ENCODE results near the gene ATM. TPM values are rescaled to one million over a fixed set of nuclear protein-coding genes. Genes with fewer than 3 reads are reported as not detected.
"Not testable (repeated sequence)": the region's sequence is repeated elsewhere in the genome, so short reads cannot be mapped to it uniquely, and the experiment has no call there.

Gene ATM
- total RNA-seq, 5 donors from 2014 or later (not counting 1 experiment from before 2014, with no cell fraction given): 376 to 547 (median 410) TPM

DNA sequence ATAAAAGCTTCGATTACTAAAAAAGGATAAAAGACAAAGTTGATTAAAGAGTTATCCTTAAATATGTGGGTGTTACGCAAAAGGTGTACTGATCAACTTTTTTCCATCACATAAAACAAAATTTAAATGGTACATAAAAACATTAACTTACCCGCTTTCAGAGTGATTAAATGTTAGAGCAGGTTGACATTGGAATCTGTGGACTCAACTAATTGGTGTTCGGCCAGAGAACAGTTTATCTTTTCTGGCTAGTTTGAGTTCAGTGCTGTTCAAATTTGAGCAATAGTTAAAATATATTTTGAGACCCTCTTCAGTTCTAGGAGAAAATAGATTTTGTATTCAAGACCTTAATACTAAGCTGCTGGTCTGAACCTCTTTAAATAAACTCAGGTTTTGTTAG is 56.1 kb downstream of the ATM start:
- CTCF ChIA-PET: no interaction called here
- Histone ChIP-seq H3K27ac (ENCODE audit: low read length) (no peak overlapping the region), H3K9me3 (no peaks in the 10 kb centered on the region), H3K4me1 (ENCODE audit: control insufficient read depth in 1 of 2, extremely low read depth in 1 of 2, insufficient read depth in 2 of 2, low read length in 2 of 2) (peaks cover 16% of the 10 kb centered on the region in 2 experiments), H3K27me3 (replicated peaks in 1 of 2; ENCODE audit: control insufficient read depth in 2 of 2, extremely low read depth in 1 of 2, insufficient read depth in 2 of 2, low read length in 1 of 2) (no peaks in the 10 kb centered on the region), H3K4me3 (ENCODE audit: control insufficient read depth in 1 of 2, extremely low read depth in 1 of 2, low read length in 1 of 2) (no peak overlapping the region), H3K36me3 (ENCODE audit: control insufficient read depth in 2 of 2, extremely low read depth in 1 of 2, insufficient read depth in 1 of 2, low read length in 1 of 2) (peaks cover 0 to 74% of the 10 kb centered on the region in 2 donors)
- ATAC-seq (replicated peaks in 1 of 4) (no peak), DNase-seq (no peak)
- Mint-ChIP-seq H3K4me3 (peak overlapping the region in 1 of 3 donors; percentile 47), H3K27ac (peak overlapping the region; percentile 72 to 88), H3K4me1 (peaks cover 67 to 74% (median 69%) of the 10 kb centered on the region in 3 donors), H3K36me3 (peaks cover 72% of the 10 kb centered on the region), H3K27me3 (no peaks in the 10 kb centered on the region), H3K9me3 (peaks cover 4 to 12% (median 12%) of the 10 kb centered on the region in 3 donors)
- POLR2A ChIA-PET: interaction anchor here (0.8 to 0.9 kb wide), 2 partner anchors 8 to 26 kb away, joined by 4 to 8 read pairs; no protein-coding TSS in a partner anchor
- WGBS (ENCODE audit: insufficient coverage): 100% methylated on average over 1 of the region's 4 CpGs

DNA sequence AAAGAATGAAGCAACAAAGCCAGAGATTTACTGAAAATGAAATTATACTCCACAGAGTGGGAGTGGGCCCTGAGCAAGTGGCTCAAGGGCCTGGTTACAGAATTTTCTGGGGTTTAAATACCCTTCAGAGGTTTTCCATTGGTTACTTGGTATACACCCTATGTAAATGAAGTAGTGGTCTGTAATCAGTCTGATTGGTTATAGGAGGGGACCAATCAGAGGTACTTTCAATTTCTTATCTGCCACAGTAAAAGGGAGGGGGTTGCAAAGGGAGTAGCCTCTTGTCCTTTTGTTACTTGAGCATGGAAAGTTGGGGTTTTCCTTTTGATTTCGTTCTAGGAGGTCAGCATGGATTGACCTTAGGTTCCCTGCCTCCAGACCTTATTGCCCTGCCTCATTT is 63.5 kb downstream of the ATM start:
- Histone ChIP-seq H3K4me3 (ENCODE audit: control insufficient read depth in 1 of 2, extremely low read depth in 1 of 2, low read length in 1 of 2) (no peak overlapping the region), H3K9me3 (no peaks in the 10 kb centered on the region), H3K36me3 (ENCODE audit: control insufficient read depth in 2 of 2, extremely low read depth in 1 of 2, insufficient read depth in 1 of 2, low read length in 1 of 2) (peaks cover 7 to 81% of the 10 kb centered on the region in 2 donors), H3K27me3 (replicated peaks in 1 of 2; ENCODE audit: control insufficient read depth in 2 of 2, extremely low read depth in 1 of 2, insufficient read depth in 2 of 2, low read length in 1 of 2) (no peaks in the 10 kb centered on the region), H3K4me1 (ENCODE audit: control insufficient read depth in 1 of 2, extremely low read depth in 1 of 2, insufficient read depth in 2 of 2, low read length in 2 of 2) (no peaks in the 10 kb centered on the region), H3K27ac (ENCODE audit: low read length) (no peak overlapping the region)
- H3K4me1 Mint-ChIP-seq: peaks cover 25 to 35% (median 29%) of the 10 kb centered on the region in 3 donors
- H3K4me3 Mint-ChIP-seq: no peak overlapping the region
- no peaks in the 10 kb centered on the region for H3K27me3 Mint-ChIP-seq
- POLR2A ChIA-PET: interaction anchor here in 1 of 2 donors (0.6 kb wide), 1 partner anchor 9 kb away, joined by 5 read pairs; no protein-coding TSS in a partner anchor
- no CpG with 5 or more reads among the region's 1 CpG for WGBS (ENCODE audit: insufficient coverage)
- peak in 1 of 35 experiments; percentile 10 for DNase-seq
- H3K9me3 Mint-ChIP-seq: no peaks in the 10 kb centered on the region
- peak overlapping the region in 1 of 2 donors; percentile 32 for H3K27ac Mint-ChIP-seq
- CTCF ChIA-PET: interaction anchor here in 1 of 2 donors (0.7 kb wide), 1 partner anchor 310 kb away, joined by 5 read pairs; no protein-coding TSS in a partner anchor
- ATAC-seq (replicated peaks in 1 of 4): peak in 1 of 4 experiments; percentile 79
- H3K36me3 Mint-ChIP-seq: peaks cover 51% of the 10 kb centered on the region

DNA sequence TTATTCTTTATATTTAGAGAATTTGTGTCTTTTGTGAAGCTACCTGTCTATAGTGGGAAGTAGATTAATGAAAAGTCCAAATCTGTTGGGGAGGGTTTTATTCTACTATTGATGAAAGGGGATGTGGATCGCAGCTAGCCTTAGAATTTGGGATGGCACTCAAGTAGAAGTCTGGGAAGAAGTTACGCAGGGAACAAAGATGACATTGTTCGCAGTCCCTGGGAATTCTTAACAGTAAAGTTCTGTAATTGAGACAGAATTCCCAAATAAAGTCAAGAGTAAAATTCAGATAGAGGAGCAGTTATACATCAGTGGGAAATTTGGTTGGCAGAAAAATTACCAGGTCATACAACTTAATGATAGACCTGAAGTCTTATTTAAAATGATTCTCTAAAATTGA is 64.1 kb downstream of the ATM start:
- no peak overlapping the region for H3K4me3 Mint-ChIP-seq
- no peak overlapping the region for H3K4me3 ChIP-seq (ENCODE audit: control insufficient read depth in 1 of 2, extremely low read depth in 1 of 2, low read length in 1 of 2)
- no peaks in the 10 kb centered on the region for H3K27me3 ChIP-seq (replicated peaks in 1 of 2; ENCODE audit: control insufficient read depth in 2 of 2, extremely low read depth in 1 of 2, insufficient read depth in 2 of 2, low read length in 1 of 2)
- peak overlapping the region; percentile 32 to 60 for H3K27ac Mint-ChIP-seq
- no peak overlapping the region for H3K27ac ChIP-seq (ENCODE audit: low read length)
- peaks cover 31 to 38% (median 33%) of the 10 kb centered on the region in 3 donors for H3K4me1 Mint-ChIP-seq
- H3K27me3 Mint-ChIP-seq: no peaks in the 10 kb centered on the region
- ChIA-PET POLR2A (interaction anchor here in 1 of 2 donors (0.6 kb wide), 1 partner anchor 9 kb away, joined by 5 read pairs; no protein-coding TSS in a partner anchor), CTCF (no interaction called here)
- H3K36me3 ChIP-seq (ENCODE audit: control insufficient read depth in 2 of 2, extremely low read depth in 1 of 2, insufficient read depth in 1 of 2, low read length in 1 of 2): peaks cover 7 to 82% of the 10 kb centered on the region in 2 donors
- ATAC-seq (replicated peaks in 1 of 4): no peak
- no peak for DNase-seq
- 100% methylated on average over 2 of the region's 3 CpGs for WGBS (ENCODE audit: insufficient coverage)
- no peaks in the 10 kb centered on the region for H3K9me3 Mint-ChIP-seq
- H3K36me3 Mint-ChIP-seq: peaks cover 54% of the 10 kb centered on the region
- no peaks in the 10 kb centered on the region for H3K4me1 ChIP-seq (ENCODE audit: control insufficient read depth in 1 of 2, extremely low read depth in 1 of 2, insufficient read depth in 2 of 2, low read length in 2 of 2)
- H3K9me3 ChIP-seq: no peaks in the 10 kb centered on the region

DNA sequence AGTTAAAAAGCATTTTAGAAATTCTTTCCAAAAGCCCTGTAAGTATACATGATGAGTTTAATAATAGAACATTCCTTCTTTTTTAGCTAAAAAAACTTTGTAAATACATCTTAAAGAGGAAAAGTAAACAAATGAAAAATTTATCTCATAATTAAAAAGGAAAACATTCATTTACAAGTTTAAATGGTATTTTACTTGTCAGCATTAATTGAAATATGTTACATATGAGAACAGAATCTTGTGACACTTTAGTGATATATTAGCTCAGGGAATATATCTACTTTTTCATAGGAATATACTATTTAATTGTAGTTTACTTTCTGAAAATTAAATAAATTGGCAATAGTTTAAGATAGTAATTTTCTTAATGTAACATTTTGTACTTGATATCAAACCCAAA is 66.2 kb downstream of the ATM start:
- H3K27me3 ChIP-seq (replicated peaks in 1 of 2; ENCODE audit: control insufficient read depth in 2 of 2, extremely low read depth in 1 of 2, insufficient read depth in 2 of 2, low read length in 1 of 2); H3K27ac ChIP-seq (ENCODE audit: low read length); H3K27me3 Mint-ChIP-seq; H3K4me3 ChIP-seq (ENCODE audit: control insufficient read depth in 1 of 2, extremely low read depth in 1 of 2, low read length in 1 of 2); H3K9me3 Mint-ChIP-seq; H3K9me3 ChIP-seq; POLR2A ChIA-PET; H3K4me1 ChIP-seq (ENCODE audit: control insufficient read depth in 1 of 2, extremely low read depth in 1 of 2, insufficient read depth in 2 of 2, low read length in 2 of 2); DNase-seq; ATAC-seq (replicated peaks in 1 of 4); H3K4me3 Mint-ChIP-seq; CTCF ChIA-PET: not testable (repeated sequence)
- H3K36me3 ChIP-seq (ENCODE audit: control insufficient read depth in 2 of 2, extremely low read depth in 1 of 2, insufficient read depth in 1 of 2, low read length in 1 of 2): peaks cover 7 to 73% of the 10 kb centered on the region in 2 donors
- Mint-ChIP-seq H3K4me1 (peaks cover 28 to 34% (median 30%) of the 10 kb centered on the region in 3 donors), H3K36me3 (peaks cover 50% of the 10 kb centered on the region), H3K27ac (peak overlapping the region in 1 of 2 donors; percentile 34)

DNA sequence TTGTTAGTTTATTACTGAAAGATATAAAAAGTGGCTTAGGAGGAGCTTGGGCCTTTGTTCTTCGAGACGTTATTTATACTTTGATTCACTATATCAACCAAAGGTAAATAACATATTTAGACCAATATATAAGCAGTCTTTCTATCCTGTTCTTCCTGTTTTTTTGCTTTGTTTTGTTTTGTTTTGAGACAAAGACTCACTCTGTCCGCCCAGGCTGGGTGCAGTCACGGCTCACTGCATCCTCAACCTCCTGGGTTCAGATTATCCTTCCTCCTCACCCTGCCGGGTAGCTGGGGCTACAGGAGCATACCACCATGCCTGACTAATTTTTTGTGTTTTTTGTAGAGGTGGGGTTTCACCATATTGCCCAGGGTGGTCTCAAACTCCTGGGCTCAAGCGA is 66.8 kb downstream of the ATM start:
- Histone ChIP-seq H3K27ac (ENCODE audit: low read length) (no peak overlapping the region), H3K4me1 (ENCODE audit: control insufficient read depth in 1 of 2, extremely low read depth in 1 of 2, insufficient read depth in 2 of 2, low read length in 2 of 2) (no peaks in the 10 kb centered on the region), H3K36me3 (ENCODE audit: control insufficient read depth in 2 of 2, extremely low read depth in 1 of 2, insufficient read depth in 1 of 2, low read length in 1 of 2) (peaks cover 7 to 72% of the 10 kb centered on the region in 2 donors), H3K4me3 (ENCODE audit: control insufficient read depth in 1 of 2, extremely low read depth in 1 of 2, low read length in 1 of 2) (no peak overlapping the region), H3K9me3 (no peaks in the 10 kb centered on the region), H3K27me3 (replicated peaks in 1 of 2; ENCODE audit: control insufficient read depth in 2 of 2, extremely low read depth in 1 of 2, insufficient read depth in 2 of 2, low read length in 1 of 2) (no peaks in the 10 kb centered on the region)
- Mint-ChIP-seq H3K4me3 (no peak overlapping the region), H3K9me3 (no peaks in the 10 kb centered on the region), H3K36me3 (peaks cover 50% of the 10 kb centered on the region), H3K27me3 (no peaks in the 10 kb centered on the region), H3K27ac (peak overlapping the region; percentile 59 to 64), H3K4me1 (peaks cover 24 to 29% (median 26%) of the 10 kb centered on the region in 3 donors)
- WGBS (ENCODE audit: insufficient coverage): no CpG with 5 or more reads among the region's 6 CpGs
- no peak for ATAC-seq (replicated peaks in 1 of 4)
- DNase-seq: no peak
- CTCF ChIA-PET: no interaction called here
- POLR2A ChIA-PET: no interaction called here

DNA sequence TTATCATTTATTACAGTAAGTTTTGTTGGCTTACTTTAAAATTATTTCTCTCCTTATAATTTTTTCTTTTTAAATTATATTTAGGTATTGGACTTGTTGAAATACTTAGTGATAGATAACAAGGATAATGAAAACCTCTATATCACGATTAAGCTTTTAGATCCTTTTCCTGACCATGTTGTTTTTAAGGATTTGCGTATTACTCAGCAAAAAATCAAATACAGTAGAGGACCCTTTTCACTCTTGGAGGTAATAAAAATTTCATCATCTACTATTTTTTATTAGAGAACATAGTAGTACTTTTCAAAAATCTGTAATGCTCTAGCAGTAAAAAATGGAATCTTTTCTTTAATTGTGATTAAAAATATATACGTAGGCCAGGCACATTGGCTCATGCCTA is 70.4 kb downstream of the ATM start:
- ATAC-seq (replicated peaks in 1 of 4): no peak
- no peak overlapping the region for H3K4me3 ChIP-seq (ENCODE audit: control insufficient read depth in 1 of 2, extremely low read depth in 1 of 2, low read length in 1 of 2)
- no peaks in the 10 kb centered on the region for H3K4me1 ChIP-seq (ENCODE audit: control insufficient read depth in 1 of 2, extremely low read depth in 1 of 2, insufficient read depth in 2 of 2, low read length in 2 of 2)
- ChIA-PET CTCF (no interaction called here), POLR2A (interaction anchor here in 1 of 2 donors (0.6 kb wide), 1 partner anchor 33 kb away, joined by 11 read pairs; no protein-coding TSS in a partner anchor)
- Mint-ChIP-seq H3K27ac (no peak overlapping the region), H3K4me3 (no peak overlapping the region), H3K27me3 (no peaks in the 10 kb centered on the region), H3K9me3 (no peaks in the 10 kb centered on the region), H3K36me3 (peaks cover 32% of the 10 kb centered on the region), H3K4me1 (peaks cover 17 to 20% (median 17%) of the 10 kb centered on the region in 3 donors)
- 100% methylated on average over 1 of the region's 3 CpGs for WGBS (ENCODE audit: insufficient coverage)
- H3K27ac ChIP-seq (ENCODE audit: low read length): no peak overlapping the region
- H3K9me3 ChIP-seq: no peaks in the 10 kb centered on the region
- H3K36me3 ChIP-seq (ENCODE audit: control insufficient read depth in 2 of 2, extremely low read depth in 1 of 2, insufficient read depth in 1 of 2, low read length in 1 of 2): peaks cover 0 to 72% of the 10 kb centered on the region in 2 donors
- DNase-seq: no peak
- H3K27me3 ChIP-seq (replicated peaks in 1 of 2; ENCODE audit: control insufficient read depth in 2 of 2, extremely low read depth in 1 of 2, insufficient read depth in 2 of 2, low read length in 1 of 2): no peaks in the 10 kb centered on the region

Measured in T-cell (primary cell).